ENCODE data around the gene SETX.

The SETX gene

GRCh38 chr9:132364068-132364467 is 9.3 kb upstream of the SETX start:
- no peak for DNase-seq (ENCODE audit: extremely low read depth in 1 of 2, low read depth in 1 of 2)

DNA sequence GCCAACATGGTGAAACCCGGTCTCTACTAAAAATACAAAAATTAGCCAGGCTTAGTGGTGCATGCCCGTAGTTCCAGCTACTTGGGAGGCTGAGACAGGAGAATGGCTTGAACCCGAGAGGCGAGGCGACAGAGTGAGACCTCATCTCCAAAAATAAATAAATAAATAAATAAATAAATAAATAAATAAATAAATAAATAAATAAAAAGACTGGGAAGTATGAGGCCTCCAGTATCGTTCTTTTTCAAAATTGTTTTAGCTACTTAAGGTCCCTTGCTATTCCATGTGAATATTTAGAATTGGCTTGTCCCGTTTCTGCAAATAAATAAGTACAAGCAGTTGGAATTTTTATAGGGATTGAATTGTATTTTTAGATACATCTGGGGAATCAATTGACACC is 3.0 kb upstream of the SETX start:
- no peak for DNase-seq (ENCODE audit: extremely low read depth in 1 of 2, low read depth in 1 of 2)

DNA sequence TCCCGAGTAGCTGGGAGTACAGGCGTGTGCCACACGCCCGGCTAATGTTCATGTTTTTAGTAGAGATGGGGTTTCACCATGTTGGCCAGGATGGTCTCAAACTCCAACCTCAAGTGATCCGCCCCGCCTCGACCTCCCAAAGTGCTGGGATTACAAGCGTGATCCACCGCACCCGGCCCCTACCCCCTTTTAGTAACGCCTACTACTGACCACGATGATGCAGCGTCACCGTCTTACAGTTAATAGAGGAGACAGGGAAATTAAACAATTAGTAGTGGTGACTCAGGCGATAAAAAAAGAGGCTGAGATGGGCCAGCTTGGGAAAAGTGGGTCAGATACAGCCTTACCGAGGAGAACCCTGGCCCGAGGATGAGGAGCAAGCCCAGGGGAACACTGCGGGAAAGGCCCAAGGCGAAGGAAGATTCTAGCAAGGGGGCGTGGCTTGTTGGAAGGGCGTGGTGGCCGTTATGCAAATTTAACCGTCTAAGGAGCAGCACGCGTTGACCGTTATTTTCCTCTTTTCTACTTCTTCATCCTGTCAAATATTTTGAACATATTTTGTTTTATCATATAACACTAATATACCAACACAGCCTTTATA is 1.6 kb upstream of the SETX start:
- no peak for DNase-seq (ENCODE audit: extremely low read depth in 1 of 2, low read depth in 1 of 2)

DNA sequence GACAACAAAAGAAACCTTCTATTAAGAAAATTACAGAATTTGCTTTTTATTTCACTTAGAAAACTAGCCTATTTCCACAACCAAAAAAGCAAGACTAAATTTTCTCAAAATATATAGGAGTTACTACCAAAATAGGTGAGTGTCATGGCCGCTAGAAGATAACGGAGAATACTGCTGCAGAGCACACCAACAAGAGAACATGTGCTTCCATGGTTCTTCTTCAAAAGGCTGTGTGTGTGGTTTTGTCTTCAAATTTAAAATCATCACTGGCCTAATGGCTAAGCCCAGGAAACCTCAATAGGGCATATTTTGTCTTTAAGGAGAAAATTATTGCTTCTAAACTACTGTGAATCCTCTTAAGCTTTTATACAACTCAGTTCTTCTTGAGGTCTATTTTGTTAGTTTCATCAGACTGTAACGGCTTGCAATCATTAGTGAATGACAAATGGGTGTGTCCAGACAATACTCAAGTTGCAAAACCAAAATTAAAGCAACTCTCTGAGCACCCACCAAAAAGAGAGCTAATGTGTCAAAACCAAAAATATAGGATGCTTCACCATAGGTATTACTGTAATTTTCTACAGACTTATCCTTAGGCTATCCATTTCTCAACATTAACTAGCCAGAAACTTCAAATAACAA is 3.3 kb downstream of the SETX start:
- DNase-seq (ENCODE audit: extremely low read depth in 1 of 2, low read depth in 1 of 2) = no peak

- no peak for DNase-seq (ENCODE audit: extremely low read depth in 1 of 2, low read depth in 1 of 2)
These were observed 3.9 kb downstream of the SETX start for GRCh38 chr9:132350861-132351315.

GRCh38 chr9:132348676-132349075 is 6.1 kb downstream of the SETX start:
- DNase-seq (ENCODE audit: extremely low read depth in 1 of 2, low read depth in 1 of 2) = no peak

- no peak for DNase-seq (ENCODE audit: extremely low read depth in 1 of 2, low read depth in 1 of 2)
These were observed 8.6 kb downstream of the SETX start for GRCh38 chr9:132346177-132346576.

GRCh38 chr9:132341177-132341840 is 13.5 kb downstream of the SETX start:
- DNase-seq (ENCODE audit: extremely low read depth in 1 of 2, low read depth in 1 of 2) = no peak

DNA sequence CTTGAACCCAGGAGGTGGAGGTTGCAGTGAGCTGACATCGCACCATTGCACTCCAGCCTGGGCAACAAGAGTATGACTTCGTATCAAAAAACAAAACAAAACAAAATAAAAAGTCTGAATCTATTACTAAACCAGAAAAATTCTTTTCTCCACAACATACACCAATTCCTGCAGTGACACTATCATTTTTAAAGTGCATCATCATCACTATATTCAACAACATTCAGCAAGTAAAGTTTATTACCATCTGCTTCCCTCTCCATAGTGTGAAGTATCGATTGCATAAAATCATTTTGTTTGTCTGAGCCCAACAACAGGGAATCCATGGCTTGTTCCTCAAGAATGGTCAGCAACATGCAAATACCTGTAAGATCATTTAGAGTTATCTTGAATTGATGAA is 20.4 kb downstream of the SETX start:
- no peak for DNase-seq (ENCODE audit: extremely low read depth in 1 of 2, low read depth in 1 of 2)

DNA sequence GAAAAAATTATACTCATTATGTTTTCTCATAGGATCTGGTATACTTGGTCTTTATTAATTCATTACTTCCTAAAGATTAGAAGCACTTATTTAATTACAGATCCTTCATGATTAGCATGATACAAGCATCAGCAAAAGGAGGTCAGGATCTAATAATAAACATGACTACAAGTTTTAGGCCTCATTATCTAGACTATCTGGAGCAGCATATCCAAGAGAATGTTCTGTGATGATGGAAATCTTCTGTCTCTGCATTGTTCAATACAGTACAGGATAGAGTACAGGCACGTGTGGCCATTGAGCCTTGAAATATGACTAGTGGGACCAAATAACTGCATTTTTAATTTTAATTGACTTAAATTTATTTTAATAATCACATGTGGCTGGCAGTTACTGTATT is 21.2 kb downstream of the SETX start:
- no peak for DNase-seq (ENCODE audit: extremely low read depth in 1 of 2, low read depth in 1 of 2)

GRCh38 chr9:132328580-132328979 is 26.2 kb downstream of the SETX start:
- no peak for DNase-seq (ENCODE audit: extremely low read depth in 1 of 2, low read depth in 1 of 2)

- no peak for DNase-seq (ENCODE audit: extremely low read depth in 1 of 2, low read depth in 1 of 2)
These were observed 27.2 kb downstream of the SETX start for GRCh38 chr9:132327537-132327936.

DNA sequence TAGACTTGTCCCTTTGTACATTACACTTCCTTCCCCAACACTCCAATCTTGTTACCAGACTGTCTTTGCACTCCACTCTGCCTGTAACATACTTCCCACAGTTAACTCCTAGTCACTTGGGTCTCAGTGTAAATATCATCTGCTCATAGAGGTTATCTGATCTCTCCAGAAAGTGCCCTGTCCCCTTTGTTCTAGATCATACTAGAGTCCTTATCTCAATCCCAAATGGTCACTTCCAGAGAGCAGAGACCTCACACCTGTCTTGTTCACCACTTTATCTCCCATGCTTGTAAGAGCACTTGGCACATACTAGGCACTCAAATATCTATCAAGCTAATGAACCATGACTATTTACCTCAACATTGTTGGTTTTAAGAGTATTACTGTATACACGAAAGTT is 30.4 kb downstream of the SETX start:
- DNase-seq (ENCODE audit: extremely low read depth in 1 of 2, low read depth in 1 of 2) = no peak

DNA sequence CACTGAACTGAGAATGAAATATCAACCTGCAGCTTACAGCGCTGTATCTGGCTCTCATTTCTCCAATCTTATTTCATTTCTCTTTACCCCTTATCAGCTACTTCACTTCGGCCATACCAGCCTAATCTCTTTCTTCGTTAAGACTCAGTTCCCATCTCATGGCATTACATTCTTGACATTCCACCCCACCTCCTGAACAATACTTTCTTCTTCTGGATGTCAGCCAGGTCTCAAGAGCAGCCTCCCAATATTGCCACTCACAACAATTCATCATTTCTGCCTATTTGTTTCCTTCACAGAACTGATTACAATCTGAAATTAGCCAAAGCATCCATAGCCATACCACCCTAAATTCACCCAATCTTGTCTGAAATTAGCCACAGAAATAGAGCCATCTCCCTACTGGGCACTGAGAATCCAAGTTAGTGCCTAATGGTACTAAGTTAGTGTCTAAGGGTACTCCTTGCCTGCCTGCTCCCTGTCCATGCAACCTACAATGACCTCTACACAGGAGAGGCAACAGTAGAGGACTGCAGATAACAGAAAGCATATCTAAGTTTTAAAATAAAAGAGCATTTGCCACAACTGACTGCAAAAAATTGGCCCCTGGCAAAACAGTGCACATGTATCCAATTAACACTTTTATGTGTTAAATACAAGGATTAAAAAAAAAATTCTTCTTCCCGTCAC is 35.2 kb downstream of the SETX start:
- no peak for DNase-seq (ENCODE audit: extremely low read depth in 1 of 2, low read depth in 1 of 2)

DNA sequence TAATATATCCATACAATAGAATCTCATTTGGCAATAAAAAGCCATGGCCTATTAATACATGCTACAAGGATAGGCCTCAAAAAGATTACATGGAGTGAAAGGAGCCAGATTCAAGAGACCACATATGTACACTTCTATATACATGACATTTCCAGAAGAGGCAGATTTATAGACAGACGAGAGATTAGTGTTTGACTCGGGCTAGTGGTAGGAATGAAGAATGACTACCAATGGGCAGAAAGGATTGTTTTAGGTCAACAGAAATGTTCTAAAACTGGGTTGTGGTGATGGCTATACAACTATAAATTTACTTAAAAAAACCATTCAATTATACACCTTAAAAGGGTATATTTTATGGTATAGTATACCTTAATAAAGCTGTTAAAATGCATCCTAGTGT is 41.9 kb downstream of the SETX start:
- DNase-seq (ENCODE audit: extremely low read depth in 1 of 2, low read depth in 1 of 2) = no peak

- no peak for DNase-seq (ENCODE audit: extremely low read depth in 1 of 2, low read depth in 1 of 2)
These were observed 42.4 kb downstream of the SETX start for GRCh38 chr9:132312426-132312825.

- DNase-seq (ENCODE audit: extremely low read depth in 1 of 2, low read depth in 1 of 2) = no peak
These were observed 42.8 kb downstream of the SETX start for GRCh38 chr9:132311978-132312377.

GRCh38 chr9:132309056-132309455 is 45.7 kb downstream of the SETX start:
- no peak for DNase-seq (ENCODE audit: extremely low read depth in 1 of 2, low read depth in 1 of 2)

GRCh38 chr9:132301521-132301920 is 53.3 kb downstream of the SETX start:
- no peak for DNase-seq (ENCODE audit: extremely low read depth in 1 of 2, low read depth in 1 of 2)

DNA sequence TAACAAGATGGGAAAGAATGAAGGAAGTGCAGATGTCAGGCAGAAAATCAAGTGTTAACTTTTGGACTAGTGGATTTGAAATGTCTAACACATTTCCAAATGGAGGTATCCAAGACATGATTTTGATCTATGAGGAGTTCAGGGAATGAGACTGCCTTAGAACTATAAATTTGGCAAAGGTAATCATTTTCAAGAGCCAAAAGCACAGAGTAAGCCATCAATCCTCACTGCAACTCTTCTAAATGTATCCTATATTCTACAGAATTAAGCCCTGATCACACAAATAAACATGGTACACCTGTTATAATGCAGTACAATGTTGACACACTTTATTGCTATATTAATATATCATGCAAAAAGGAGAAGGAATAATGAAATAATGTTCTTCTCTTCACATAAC is 55.6 kb downstream of the SETX start:
- no peak for DNase-seq (ENCODE audit: extremely low read depth in 1 of 2, low read depth in 1 of 2)

DNA sequence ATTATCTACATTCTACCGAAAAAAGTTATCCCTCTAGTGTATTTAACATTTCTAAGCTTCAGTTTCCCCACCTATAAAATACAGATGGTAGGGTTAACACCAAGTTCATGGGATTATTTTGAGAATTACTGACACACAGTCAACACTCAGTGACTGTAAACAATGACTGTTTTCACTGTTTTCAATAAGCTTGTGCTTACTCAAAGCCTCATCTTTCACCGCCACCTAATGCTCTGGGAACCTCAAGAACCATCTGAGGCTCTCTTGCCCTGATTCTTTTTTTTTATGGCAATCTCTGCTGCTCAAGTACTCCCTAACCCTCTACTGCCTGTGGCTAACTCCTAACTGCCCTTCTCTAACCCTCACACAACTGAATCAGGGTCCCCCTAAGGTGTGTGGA is 59.6 kb downstream of the SETX start:
- no peak for DNase-seq (ENCODE audit: extremely low read depth in 1 of 2, low read depth in 1 of 2)
